Placental pericyte (primary cell): ENCODE results near the gene LRRC75A. TPM values are rescaled to one million over a fixed set of nuclear protein-coding genes. Genes with fewer than 3 reads are reported as not detected.

ENCODE experiments used
- small RNA-seq: library from RNA; depleted of rRNA; stranded (forward); fragments of <200 nt; gene quantifications from one replicate; pipeline ENCODE3, GENCODE V24; 2012; ENCODE audit warnings: low replicate concordance
- total RNA-seq: library from RNA; depleted of rRNA; stranded (reverse); fragments of >200 nt; gene quantifications from 2 replicates; pipeline ENCODE4 v1.2.3, GENCODE V29; 2012

LRRC75A gene
- 0.72 and 0.88 TPM in 2 replicates for total RNA-seq

GRCh38 chr17:16491703-16492612 lies at the start of gene LRRC75A:
TSS of gene LRRC75A (minus strand) at chr17:16492193. CDS start at chr17:16491990, 203 bp downstream.

GRCh38 chr17:16415031-16415924 lies 76.7 kb downstream of the LRRC75A start, which contains the start of gene TRPV2:
TSS of gene TRPV2 (plus strand) at chr17:16415571. CDS start at chr17:16417669, 2,098 bp downstream.

Small RNAs within 50 kb of the gene (small RNA-seq; reads per million reads assigned to genes)
- gene SNORD49A = not detected
- gene SNORD65 = not detected

Other genes with a start within 250 kb of the LRRC75A start
- 22.1 and 39.2 TPM in 2 replicates for gene CENPV, start 138.7 kb downstream of the LRRC75A start, total RNA-seq
- gene UBB, start 111.1 kb downstream of the LRRC75A start, total RNA-seq = 1,377 and 2,519 TPM in 2 replicates
- 136 and 395 TPM in 2 replicates for gene TRPV2, start 76.6 kb downstream of the LRRC75A start, total RNA-seq
- gene ZNF287, start 77.0 kb upstream of the LRRC75A start, total RNA-seq = 5.0 and 5.3 TPM in 2 replicates
- 3.1 and 5.6 TPM in 2 replicates for gene ZNF624, start 161.7 kb upstream of the LRRC75A start, total RNA-seq
- gene CCDC144A, start 198.0 kb upstream of the LRRC75A start, total RNA-seq = 17.9 and 18.2 TPM in 2 replicates